ENCODE results near the gene CHST8.

GRCh38 chr19:33780251-33780650, 158.5 kb downstream of the CHST8 start:
- TF ChIP-seq CTCF (IDR thresholded peaks at IDR 0.05; ENCODE audit: low read length) (no peak), EZH2 (optimal IDR thresholded peaks at IDR 0.05; ENCODE audit: low read depth, low read length) (no peak), EZH2phosphoT487 (IDR thresholded peaks at IDR 0.05; ENCODE audit: low read length) (no peak)
